SK-N-SH (cell line): ENCODE measurements around the gene ELF4.

Experiments used
- MXI1 ChIP-seq: IDR thresholded peaks from 2 replicates; pipeline ENCODE4 v1.6.1; 2012; ENCODE audit warnings: mild to moderate bottlenecking, low read depth, low read length, improper control_type of control experiment
- NFIC ChIP-seq: IDR thresholded peaks from 2 replicates; pipeline ENCODE4 v1.4.0; 2012; ENCODE audit warnings: borderline replicate concordance
- USF1 ChIP-seq: IDR thresholded peaks from 2 replicates; pipeline ENCODE4 v1.4.0; 2012; ENCODE audit warnings: low read depth, borderline replicate concordance

- TF ChIP-seq NFIC, result no peak
- no peak for TF ChIP-seq MXI1
- TF ChIP-seq USF1, result no peak
These were observed 54.4 kb downstream of the ELF4 start for GRCh38 chrX:130055899-130056298.
